ENCODE results near the gene TMEM59.

The TMEM59 gene

DNA sequence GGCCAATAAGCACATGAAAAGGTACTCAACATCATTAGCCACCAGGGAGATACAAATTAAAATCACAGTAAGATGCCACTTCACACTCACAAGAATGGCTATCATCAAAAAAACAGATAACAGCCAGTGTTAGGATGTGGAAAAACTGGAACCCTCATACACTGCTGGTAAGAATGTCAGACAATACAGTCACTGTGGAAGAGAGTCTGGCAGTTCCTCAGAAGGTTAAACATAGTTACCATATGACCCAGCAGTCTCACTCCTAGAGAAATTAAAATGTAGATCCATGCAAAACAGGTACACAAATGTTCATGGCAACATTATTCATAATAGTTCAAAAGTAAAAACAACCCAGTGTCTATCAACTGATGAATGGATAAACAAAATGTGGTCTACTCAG lies 68.3 kb downstream of the TMEM59 start:
- no peak for DNase-seq (ENCODE audit: low read depth, low spot score)

DNA sequence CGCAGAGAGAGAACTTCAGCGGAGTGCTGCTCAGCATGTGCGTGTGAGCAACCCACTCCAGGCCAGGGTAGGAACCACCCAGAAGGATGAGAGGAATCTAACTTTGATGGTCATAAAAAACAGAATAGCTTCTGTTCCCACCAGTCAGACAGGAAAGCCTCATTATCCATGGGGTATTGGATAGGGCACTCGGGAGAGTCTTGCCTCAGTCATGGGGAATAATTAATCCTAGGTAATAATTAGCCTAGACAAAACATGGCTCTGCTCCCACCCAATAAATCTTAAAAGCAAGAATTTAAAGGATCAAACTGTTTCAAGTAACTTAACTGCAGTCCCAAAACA lies 70.3 kb downstream of the TMEM59 start:
- DNase-seq (ENCODE audit: low read depth, low spot score) = no peak

DNA sequence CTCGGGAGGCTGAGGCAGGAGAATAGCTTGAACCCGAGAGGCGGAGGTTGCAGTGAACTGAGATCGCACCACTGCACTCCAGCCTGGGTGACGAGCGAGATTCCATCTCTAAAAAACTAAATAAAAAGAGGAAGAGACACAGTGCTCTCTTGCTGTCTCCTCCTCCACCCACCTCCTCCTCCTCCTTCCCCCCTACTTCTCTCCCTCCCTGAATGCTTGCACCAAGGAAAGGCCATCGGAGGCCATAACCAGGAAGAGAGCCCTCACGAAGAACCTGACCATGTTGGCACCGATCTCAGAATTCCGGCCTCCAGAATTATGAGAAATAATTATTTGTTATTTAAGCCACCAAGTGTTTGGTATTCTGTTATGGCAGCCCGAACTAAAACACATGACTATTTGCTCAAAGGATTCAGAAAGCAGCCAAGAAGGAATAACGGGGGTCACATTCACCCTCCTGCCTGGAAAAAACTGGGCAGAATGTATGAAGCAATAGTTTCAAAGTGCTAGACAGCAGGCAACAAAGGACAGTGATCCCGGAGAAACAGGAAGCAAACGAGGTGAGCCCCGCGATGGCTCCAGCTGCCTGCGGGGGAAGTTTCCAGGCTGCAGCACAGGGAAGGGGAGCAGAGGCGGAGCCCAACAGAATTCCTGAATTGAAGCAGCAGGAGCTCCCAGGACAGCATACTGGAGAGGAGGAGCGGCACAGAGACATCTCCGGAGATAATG lies 70.8 kb downstream of the TMEM59 start:
- DNase-seq (ENCODE audit: low read depth, low spot score) = peak; percentile 56

DNA sequence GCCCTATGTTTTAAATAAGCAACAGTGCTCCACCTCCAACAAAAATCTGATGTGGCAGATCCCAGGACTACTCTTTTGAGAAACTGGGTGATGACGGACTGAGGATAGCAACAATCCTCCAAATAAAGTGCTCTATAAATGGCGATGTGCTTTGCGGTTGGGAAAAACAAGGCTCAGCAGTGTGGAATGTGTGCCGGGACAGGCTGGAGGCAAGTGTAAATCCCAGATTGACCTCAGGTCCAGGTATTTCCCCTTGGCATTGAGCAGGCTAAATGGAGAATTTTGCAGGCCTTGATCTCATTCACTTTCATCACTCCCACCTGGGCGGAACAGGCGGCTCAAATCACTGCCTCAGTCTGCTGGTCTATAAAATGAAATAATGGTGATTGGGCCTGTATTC lies 71.8 kb downstream of the TMEM59 start:
- DNase-seq (ENCODE audit: low read depth, low spot score) = no peak

DNA sequence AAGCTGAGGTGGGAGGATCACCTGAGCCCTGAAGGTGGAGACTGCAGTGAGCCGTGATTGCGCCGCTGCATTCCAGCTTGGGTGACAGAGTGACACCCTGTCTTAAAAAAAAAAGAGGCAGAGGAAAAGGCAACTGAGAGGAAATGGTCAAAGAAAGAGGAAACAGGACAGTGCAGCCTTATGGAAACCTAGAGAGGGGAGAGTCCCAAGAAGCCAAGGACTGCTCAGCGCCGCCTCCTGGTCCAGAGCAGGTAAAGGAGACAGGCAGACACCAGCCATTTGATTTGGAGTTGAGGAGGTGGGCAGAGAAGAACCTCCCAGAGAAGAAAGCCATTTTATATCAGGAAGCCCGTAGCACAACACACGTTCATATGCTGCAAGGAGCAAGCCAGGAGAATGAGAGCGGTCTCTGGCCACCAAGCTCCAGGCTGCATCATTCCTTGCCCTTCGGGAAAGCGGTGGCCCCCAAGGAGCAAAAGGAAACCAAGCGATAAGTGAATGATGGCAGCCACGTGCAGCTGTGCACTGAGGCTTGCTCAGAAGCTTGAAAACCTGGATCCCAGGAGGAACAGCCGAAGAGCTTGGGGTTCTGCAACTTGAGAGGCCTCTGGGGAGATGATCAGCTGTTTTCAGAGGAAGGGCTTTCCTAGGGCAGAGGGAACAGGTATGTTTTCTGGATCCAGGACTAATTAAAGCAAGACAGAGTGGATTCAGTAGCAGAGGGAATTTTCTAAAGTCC lies 73.1 kb downstream of the TMEM59 start:
- no peak for DNase-seq (ENCODE audit: low read depth, low spot score)

Measured in astrocyte of the hippocampus (primary cell).